Measurements from ENCODE around the gene POMP.

DNA sequence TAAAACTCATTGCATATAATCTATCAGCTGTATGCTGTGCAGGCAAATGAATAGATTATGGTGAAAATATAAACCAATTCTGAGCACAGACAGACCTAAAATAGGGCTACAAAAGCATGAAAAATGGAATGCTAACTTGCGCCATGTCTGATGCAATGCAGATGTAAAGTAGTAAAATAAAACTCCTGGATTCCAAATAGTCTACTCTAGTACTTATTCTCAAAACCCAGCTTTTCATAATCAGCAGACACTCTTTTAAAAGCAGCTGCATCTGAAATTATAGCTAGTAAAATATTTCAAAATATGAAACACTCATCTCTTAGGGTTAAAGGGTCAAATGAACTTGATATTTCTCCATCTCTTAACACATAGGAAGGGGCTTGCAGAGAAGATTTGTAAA, 4.7 kb upstream of the POMP start:
- no peak for TF ChIP-seq EZH2phosphoT487 (IDR thresholded peaks at IDR 0.05)
- TF ChIP-seq, protein P1, sequence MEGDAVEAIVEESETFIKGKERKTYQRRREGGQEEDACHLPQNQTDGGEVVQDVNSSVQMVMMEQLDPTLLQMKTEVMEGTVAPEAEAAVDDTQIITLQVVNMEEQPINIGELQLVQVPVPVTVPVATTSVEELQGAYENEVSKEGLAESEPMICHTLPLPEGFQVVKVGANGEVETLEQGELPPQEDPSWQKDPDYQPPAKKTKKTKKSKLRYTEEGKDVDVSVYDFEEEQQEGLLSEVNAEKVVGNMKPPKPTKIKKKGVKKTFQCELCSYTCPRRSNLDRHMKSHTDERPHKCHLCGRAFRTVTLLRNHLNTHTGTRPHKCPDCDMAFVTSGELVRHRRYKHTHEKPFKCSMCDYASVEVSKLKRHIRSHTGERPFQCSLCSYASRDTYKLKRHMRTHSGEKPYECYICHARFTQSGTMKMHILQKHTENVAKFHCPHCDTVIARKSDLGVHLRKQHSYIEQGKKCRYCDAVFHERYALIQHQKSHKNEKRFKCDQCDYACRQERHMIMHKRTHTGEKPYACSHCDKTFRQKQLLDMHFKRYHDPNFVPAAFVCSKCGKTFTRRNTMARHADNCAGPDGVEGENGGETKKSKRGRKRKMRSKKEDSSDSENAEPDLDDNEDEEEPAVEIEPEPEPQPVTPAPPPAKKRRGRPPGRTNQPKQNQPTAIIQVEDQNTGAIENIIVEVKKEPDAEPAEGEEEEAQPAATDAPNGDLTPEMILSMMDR (IDR thresholded peaks at IDR 0.05) = no peak
